Measurements from ENCODE around the gene CMSS1. TPM values are rescaled to one million over a fixed set of nuclear protein-coding genes. Genes with fewer than 3 reads are reported as not detected.

Gene CMSS1
- total and polyA plus RNA-seq, 2 donors (not counting 1 experiment from before 2014, with no cell fraction given), result 7.3 to 22.8 TPM

DNA sequence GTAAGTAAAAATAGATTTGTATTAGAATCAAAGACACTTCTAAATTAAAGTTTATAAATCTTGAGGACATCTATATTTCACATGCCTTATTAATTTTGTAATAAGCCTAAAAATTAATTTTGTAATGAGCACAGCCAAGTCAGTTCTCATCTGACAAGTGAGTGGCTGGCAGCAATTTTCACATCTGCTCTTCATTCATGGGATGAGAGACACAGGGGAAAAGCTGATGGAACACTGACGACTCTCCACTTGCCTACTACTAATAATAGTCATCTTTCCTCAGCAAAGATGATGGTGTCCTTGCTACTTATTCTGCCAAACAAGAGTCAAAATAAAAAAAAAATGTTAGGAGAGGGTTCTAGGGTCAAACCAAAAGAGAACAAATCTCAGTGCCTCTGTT lies 14.4 kb upstream of the CMSS1 start:
- ATAC-seq (ENCODE audit: low read depth) (no peak), DNase-seq (no peak)
- Mint-ChIP-seq H3K4me1 (no peaks in the 10 kb centered on the region), H3K27ac (no peak overlapping the region), H3K9me3 (ENCODE audit: insufficient read depth) (peaks cover 9% of the 10 kb centered on the region), H3K4me3 (no peak overlapping the region), H3K27me3 (no peaks in the 10 kb centered on the region)
- TF ChIP-seq, protein P1, sequence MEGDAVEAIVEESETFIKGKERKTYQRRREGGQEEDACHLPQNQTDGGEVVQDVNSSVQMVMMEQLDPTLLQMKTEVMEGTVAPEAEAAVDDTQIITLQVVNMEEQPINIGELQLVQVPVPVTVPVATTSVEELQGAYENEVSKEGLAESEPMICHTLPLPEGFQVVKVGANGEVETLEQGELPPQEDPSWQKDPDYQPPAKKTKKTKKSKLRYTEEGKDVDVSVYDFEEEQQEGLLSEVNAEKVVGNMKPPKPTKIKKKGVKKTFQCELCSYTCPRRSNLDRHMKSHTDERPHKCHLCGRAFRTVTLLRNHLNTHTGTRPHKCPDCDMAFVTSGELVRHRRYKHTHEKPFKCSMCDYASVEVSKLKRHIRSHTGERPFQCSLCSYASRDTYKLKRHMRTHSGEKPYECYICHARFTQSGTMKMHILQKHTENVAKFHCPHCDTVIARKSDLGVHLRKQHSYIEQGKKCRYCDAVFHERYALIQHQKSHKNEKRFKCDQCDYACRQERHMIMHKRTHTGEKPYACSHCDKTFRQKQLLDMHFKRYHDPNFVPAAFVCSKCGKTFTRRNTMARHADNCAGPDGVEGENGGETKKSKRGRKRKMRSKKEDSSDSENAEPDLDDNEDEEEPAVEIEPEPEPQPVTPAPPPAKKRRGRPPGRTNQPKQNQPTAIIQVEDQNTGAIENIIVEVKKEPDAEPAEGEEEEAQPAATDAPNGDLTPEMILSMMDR (IDR thresholded peaks at IDR 0.05), result no peak
- no peak for TF ChIP-seq EZH2 (IDR thresholded peaks at IDR 0.05; ENCODE audit: borderline replicate concordance, insufficient read depth, low read depth, low read length, poor library complexity, severe bottlenecking)
- no CpG with 5 or more reads among the region's 1 CpG for WGBS (ENCODE audit: insufficient coverage)
- ChIA-PET POLR2A (no interaction called here), CTCF (interaction anchor here (0.6 kb wide), 1 partner anchor 29 kb away, joined by 5 read pairs; no protein-coding TSS in a partner anchor)
- Histone ChIP-seq H3K9me3 (ENCODE audit: control extremely low read depth in 1 of 3, control insufficient read depth in 2 of 3, insufficient read depth in 1 of 3, low read length in 2 of 3) (peaks cover 0 to 15% (median 13%) of the 10 kb centered on the region in 3 donors), H3K4me3 (ENCODE audit: control extremely low read depth in 1 of 5, extremely low read depth in 1 of 5, insufficient read depth in 1 of 5, low read depth in 2 of 5, low read length in 4 of 5) (no peak overlapping the region), H4K20me1 (ENCODE audit: control insufficient read depth, insufficient read depth, low read length, poor library complexity, severe bottlenecking) (no peaks in the 10 kb centered on the region), H3K36me3 (replicated peaks in 1 of 2; ENCODE audit: control extremely low read depth in 1 of 2, control insufficient read depth in 1 of 2, extremely low read depth in 1 of 2, insufficient read depth in 2 of 2, low read length in 1 of 2) (peaks cover 0 to 1% of the 10 kb centered on the region in 2 experiments), H3K79me2 (ENCODE audit: control insufficient read depth, insufficient read depth, low read length) (no peaks in the 10 kb centered on the region), H3K27ac (ENCODE audit: low read length in 2 of 2) (no peak overlapping the region), H3K4me2 (replicated peaks; ENCODE audit: low read depth, low read length, poor library complexity, severe bottlenecking) (no peak overlapping the region), H3K27me3 (replicated peaks in 1 of 4; ENCODE audit: control extremely low read depth in 1 of 4, control insufficient read depth in 3 of 4, insufficient read depth in 4 of 4, low read length in 3 of 4) (no peaks in the 10 kb centered on the region), H3K4me1 (ENCODE audit: control insufficient read depth in 2 of 2, insufficient read depth in 2 of 2, low read length in 2 of 2) (no peaks in the 10 kb centered on the region), H3K9ac (ENCODE audit: low read length) (no peak overlapping the region), H2AFZ (ENCODE audit: insufficient read depth, low read depth, low read length, poor library complexity, severe bottlenecking) (no peak overlapping the region)
- intact Hi-C loops (cut with micrococcal nuclease), result no loop called here

DNA sequence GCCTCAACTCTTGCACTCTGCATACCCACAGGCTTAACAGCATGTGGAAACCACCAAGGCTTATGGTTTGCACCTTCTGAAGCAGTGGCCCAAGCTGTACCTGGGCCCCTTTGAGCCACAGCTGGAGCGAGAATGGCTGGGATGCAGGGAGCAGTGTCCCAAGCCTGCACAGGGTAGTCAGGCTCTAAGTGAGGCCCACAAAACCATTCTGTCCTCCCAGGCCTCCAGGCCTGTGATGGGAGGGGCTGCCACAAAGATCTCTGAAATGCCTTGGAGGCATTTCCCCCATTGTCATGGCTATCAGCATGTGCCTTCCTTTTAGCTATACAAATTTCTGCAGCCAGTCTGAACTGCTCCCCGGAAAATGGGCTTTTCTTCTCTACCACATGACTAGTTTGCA lies 12.5 kb upstream of the CMSS1 start:
- H3K4me2 ChIP-seq (replicated peaks; ENCODE audit: low read depth, low read length, poor library complexity, severe bottlenecking), result no peak overlapping the region
- H3K4me1 Mint-ChIP-seq, result no peaks in the 10 kb centered on the region
- no peak overlapping the region for H2AFZ ChIP-seq (ENCODE audit: insufficient read depth, low read depth, low read length, poor library complexity, severe bottlenecking)
- TF ChIP-seq EZH2 (IDR thresholded peaks at IDR 0.05; ENCODE audit: borderline replicate concordance, insufficient read depth, low read depth, low read length, poor library complexity, severe bottlenecking), result no peak
- TF ChIP-seq, protein P1 (IDR thresholded peaks at IDR 0.05), result no peak
- H3K9ac ChIP-seq (ENCODE audit: low read length), result no peak overlapping the region
- DNase-seq (no peak), ATAC-seq (ENCODE audit: low read depth) (no peak)
- no peaks in the 10 kb centered on the region for H3K27me3 ChIP-seq (replicated peaks in 1 of 4; ENCODE audit: control extremely low read depth in 1 of 4, control insufficient read depth in 3 of 4, insufficient read depth in 4 of 4, low read length in 3 of 4)
- no peak overlapping the region for H3K27ac Mint-ChIP-seq
- intact Hi-C loops (cut with micrococcal nuclease), result loop anchor here (5.0 kb wide), 1 partner anchor 988 kb away; no protein-coding TSS in a partner anchor
- ChIA-PET POLR2A (no interaction called here), CTCF (no interaction called here)
- H3K9me3 ChIP-seq (ENCODE audit: control extremely low read depth in 1 of 3, control insufficient read depth in 2 of 3, insufficient read depth in 1 of 3, low read length in 2 of 3), result peaks cover 0 to 15% (median 13%) of the 10 kb centered on the region in 3 donors
- 94% methylated on average over 2 of the region's 2 CpGs for WGBS (ENCODE audit: insufficient coverage)
- no peak overlapping the region for H3K27ac ChIP-seq (ENCODE audit: low read length in 2 of 2)
- no peaks in the 10 kb centered on the region for H3K27me3 Mint-ChIP-seq
- no peaks in the 10 kb centered on the region for H4K20me1 ChIP-seq (ENCODE audit: control insufficient read depth, insufficient read depth, low read length, poor library complexity, severe bottlenecking)
- no peak overlapping the region for H3K4me3 Mint-ChIP-seq
- H3K9me3 Mint-ChIP-seq (ENCODE audit: insufficient read depth), result peaks cover 9% of the 10 kb centered on the region
- H3K4me3 ChIP-seq (ENCODE audit: control extremely low read depth in 1 of 5, extremely low read depth in 1 of 5, insufficient read depth in 1 of 5, low read depth in 2 of 5, low read length in 4 of 5), result no peak overlapping the region
- no peaks in the 10 kb centered on the region for H3K79me2 ChIP-seq (ENCODE audit: control insufficient read depth, insufficient read depth, low read length)
- peaks cover 0 to 1% of the 10 kb centered on the region in 2 experiments for H3K36me3 ChIP-seq (replicated peaks in 1 of 2; ENCODE audit: control extremely low read depth in 1 of 2, control insufficient read depth in 1 of 2, extremely low read depth in 1 of 2, insufficient read depth in 2 of 2, low read length in 1 of 2)
- H3K4me1 ChIP-seq (ENCODE audit: control insufficient read depth in 2 of 2, insufficient read depth in 2 of 2, low read length in 2 of 2), result no peaks in the 10 kb centered on the region

Measured in B cell (primary cell).